ENCODE results near the gene KIAA0586.
"Not testable (repeated sequence)": the region's sequence is repeated elsewhere in the genome, so short reads cannot be mapped to it uniquely, and the experiment has no call there.

KIAA0586 gene

DNA sequence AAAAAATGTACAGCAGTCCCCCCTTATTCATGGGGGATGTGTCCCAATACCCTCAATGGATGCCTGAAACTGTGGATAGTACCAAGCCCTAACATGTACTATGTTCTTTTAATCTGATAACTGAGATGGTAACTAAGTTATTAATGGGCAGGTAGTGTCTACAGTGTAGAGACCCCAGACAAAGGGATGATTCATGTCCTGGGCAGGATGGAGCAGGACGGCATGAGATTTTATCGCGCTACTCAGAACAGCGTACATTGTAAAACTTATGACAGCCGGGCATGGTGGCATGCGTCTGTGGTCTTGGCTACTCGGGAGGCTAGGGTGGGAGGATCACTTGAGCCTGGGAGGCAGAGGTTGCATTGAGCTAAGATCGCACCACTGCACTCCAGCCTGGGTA is 37.1 kb downstream of the KIAA0586 start:
- no peak for DNase-seq (ENCODE audit: low read depth in 2 of 2)

DNA sequence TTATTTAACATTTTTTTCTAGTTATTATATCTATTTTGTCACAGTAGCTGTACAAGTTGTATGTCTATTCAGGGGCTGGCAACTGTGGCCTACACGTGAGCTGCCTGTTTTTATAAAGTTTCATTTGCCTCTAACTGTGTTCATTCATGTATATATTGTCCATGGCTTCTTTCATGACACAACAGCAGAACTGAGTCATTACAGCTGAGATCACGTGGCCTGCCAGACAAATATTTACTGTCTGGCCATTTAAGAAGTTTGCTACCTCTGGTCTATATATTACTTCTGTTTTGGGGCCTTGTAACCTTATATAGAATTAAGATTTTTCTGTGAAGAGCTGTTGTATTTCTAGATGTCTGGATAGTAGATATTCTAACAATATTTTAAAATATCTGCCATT is 37.9 kb downstream of the KIAA0586 start:
- DNase-seq (ENCODE audit: low read depth in 2 of 2): no peak

DNA sequence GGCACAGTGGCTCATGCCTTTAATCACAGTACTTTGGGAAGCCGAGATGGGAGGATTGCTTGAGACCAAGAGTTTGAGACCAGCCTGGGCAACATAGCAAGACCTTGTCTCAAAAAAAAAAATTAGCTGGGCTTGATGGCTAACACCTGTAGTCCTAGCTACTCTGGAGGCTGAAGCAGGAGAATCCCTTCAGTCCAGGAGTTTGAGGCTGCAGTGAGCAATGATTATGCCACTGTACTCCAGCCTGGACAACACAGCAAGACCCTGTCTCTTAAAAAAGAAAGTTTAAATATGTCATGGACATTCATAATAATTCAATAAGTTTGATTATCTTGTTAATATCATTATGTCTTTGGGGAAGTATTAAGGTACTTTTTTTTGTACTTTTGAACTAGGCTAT is 38.9 kb downstream of the KIAA0586 start:
- no peak for DNase-seq (ENCODE audit: low read depth in 2 of 2)

DNA sequence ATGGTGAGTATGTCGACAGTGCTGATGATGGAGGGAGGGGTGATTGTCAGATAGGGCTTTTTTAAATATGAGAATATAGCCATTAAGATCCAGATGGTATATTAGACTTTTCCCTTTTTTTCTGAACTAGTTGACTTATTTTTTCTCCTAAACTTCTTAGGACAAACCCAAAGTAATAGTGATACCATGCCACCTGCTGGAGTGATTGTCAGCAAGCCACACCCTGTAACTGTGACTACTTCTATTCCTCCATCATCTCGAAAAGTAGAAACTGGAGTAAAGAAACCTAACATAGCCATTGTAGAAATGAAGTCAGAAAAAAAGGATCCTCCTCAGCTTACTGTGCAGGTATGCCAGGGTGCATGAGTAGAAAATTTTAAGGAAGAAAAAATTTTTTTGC is 40.1 kb downstream of the KIAA0586 start:
- DNase-seq (ENCODE audit: low read depth in 2 of 2): no peak

DNA sequence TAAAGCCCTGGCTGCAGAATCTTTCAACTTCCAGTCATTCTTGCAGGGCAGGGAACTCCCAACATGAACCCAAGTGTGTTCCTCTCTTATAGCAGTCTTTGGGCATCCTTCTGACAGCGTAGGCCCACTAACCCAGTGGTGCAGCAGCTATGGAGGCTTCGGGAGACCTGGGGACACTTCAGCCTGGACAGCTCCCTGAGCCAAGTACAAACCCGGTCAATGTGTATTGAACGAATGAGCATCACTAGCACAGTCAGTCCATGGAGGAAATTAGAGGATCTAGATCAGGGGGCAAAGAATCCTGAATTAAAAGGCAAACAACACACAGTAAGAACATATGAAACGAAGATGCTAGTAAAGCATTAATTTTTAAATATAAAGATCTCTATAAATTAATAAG is 41.8 kb downstream of the KIAA0586 start:
- no peak for DNase-seq (ENCODE audit: low read depth in 2 of 2)

DNA sequence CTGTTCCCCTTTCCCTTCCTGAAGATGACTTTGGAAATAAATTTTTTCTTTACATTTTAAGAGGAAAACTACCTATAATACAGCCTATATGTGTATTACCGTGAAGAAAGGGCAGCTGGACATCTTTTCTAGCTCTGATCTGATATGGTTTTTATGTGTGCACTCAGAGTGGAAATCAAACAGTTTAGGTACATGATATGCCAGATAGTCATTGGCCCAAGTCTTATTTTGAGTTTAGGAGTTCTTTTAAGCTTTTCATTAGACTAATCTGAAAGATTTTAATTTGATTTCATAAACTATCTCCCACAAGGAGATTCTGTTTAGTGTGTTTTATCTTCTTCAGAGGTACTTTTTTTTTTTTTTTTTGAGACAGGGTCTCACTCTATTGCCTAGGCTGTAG is 48.8 kb downstream of the KIAA0586 start:
- DNase-seq (ENCODE audit: low read depth in 2 of 2): no peak

DNA sequence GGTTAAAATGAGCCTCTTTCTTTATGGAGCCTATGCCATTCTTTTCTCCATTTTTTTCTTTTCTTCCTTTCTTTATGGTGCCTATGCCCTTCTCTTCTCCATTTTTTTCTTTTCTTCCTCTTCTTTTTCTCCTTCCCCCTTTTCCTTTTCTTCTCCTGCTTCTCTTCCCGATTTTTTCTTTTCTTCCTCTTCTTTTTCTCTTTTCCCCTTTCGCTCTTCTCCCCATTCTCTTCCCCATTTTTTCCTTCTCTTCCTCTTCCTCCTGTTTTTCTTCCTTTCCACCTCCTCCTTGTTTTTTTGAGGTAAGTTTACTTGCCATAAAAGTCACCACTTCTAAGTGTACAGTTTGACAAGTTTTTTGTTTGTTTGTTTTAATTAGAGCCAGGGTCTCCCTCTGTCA is 50.1 kb downstream of the KIAA0586 start:
- DNase-seq (ENCODE audit: low read depth in 2 of 2): no peak

DNA sequence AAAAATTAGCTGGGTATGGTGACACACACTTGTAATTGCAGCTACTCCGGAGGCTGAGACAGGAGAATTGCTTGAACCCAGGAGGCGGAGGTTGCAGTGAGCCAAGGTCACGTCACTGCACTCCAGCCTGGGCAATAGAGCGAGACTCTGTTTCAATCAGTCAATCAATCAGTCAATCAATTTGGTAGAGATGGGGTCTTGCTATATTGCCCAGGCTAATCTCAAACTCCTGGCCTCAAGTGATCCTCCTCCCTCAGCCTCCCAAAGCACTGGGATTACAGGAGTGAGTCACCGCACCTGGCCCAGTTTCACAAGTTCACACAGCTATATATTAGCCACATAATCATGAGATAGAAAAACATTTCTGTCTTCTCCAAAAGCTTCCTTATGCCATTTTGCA is 50.8 kb downstream of the KIAA0586 start:
- not testable (repeated sequence) for DNase-seq (ENCODE audit: low read depth in 2 of 2)

DNA sequence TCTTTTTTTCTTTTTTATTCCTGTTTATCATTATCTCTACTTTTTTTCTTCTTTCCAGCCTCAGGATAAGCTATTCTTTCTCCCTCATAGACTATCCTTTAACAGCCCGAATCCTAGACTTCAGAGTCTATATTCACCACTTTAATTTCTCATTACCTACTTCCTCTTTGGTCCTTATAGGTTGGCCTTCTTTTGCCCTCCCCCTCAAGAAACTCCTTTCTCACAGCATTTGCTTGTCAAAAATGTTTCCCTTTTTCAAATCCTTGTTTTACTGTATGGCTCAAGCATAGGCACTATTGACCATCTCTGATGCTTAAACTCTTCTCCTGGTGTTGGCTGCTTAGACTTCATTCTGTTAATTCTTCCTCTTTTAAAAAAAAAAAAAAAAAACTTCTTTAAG is 52.5 kb downstream of the KIAA0586 start:
- no peak for DNase-seq (ENCODE audit: low read depth in 2 of 2)

DNA sequence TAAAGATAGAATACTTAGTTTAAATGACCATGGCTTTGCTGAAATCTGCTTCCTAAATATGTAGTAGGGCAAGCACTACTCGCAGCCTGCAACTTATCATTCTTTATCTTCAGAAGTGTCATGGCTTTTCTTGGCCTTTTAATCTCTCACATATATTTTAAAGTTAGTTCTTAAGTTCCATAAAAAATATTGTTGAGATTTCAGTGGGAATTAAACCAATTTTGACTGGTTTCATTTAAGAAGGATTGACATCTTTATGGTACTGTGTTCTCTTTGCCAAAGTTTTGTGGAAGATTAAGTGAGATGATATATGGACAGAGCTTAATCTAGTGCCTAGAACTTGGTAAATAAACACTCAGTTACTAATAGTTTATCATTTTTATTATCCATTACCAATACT is 56.7 kb downstream of the KIAA0586 start:
- DNase-seq (ENCODE audit: low read depth in 2 of 2): no peak

DNA sequence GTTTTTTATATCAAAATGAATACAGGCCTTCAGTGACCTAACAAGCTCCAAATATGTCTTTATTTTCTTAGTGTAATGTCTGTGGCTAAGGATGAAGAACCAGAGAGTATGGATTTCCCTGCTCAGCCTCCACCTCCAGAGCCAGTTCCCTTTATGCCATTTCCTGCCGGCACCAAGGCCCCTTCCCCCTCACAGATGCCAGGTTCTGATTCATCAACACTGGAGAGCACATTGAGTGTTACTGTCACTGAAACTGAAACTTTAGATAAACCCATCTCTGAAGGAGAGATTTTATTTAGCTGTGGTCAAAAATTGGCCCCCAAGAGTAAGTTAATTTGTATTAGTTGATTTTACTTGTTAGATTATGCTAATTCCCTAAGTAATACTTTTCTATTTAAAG is 61.0 kb downstream of the KIAA0586 start:
- no peak for DNase-seq (ENCODE audit: low read depth in 2 of 2)

DNA sequence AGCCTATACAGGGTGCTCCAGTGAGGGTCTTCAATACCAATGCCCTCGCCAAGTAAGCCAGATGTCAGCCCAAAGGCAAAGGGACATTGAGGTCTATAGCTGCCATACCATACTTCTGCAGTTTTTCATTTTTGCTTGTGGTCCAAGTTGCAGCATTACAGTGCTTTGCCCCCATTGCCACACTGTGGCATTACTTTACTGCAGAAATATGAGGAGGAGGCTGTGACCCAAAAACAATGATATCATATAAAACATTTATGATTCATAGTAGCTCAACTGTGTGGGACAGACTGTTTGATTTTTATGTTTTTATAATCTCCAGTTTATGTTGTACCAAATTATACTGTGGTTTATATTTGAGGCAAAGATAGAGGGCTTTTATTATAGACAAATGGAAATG is 64.1 kb downstream of the KIAA0586 start:
- DNase-seq (ENCODE audit: low read depth in 2 of 2): no peak

DNA sequence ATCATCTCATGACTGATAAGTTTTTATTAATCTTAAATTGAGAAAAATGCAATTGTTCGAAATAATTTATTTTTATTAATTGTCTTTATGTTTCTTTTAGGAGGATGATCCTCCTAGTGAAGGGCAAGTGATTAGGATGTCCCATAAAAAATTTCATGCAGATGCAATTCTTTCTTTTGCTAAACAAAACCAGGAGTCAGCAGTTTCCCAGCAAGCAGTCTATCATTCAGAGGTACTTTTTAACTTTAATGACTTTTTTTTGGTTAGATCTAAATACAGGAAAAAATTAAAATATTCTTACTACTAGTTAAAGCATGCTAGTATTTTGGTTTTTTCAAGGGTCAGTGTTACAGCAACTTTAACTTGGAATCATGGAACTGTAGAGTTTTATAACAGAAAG is 64.5 kb downstream of the KIAA0586 start:
- DNase-seq (ENCODE audit: low read depth in 2 of 2): no peak

DNA sequence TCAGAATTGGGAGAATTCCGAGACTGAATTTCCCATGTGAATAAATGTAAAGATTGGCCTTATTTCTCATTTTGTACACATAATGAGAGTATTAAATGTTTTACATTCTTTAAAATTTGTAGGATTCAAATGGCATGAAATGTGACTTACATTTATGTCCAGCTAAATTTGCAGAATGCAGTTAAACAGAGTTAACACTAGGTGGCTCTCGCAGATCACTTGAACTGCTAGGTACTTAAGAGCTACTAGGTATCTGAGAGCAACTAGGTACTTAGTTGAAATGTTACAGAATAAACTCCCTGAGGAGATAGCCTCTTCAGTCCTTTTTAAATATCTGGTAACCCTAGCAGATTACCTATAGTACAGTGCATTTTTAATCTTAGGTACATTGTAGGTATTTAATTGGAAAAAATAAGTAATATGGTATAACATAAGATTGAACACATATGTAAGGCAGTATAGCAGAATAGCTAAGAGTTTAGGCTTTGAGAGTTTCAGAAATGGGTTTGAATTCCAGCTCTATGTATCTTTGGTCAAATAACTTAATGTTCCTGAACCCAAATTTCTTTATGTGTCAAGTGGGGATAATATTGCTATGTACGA is 73.8 kb downstream of the KIAA0586 start:
- DNase-seq (ENCODE audit: low read depth in 2 of 2): no peak

DNA sequence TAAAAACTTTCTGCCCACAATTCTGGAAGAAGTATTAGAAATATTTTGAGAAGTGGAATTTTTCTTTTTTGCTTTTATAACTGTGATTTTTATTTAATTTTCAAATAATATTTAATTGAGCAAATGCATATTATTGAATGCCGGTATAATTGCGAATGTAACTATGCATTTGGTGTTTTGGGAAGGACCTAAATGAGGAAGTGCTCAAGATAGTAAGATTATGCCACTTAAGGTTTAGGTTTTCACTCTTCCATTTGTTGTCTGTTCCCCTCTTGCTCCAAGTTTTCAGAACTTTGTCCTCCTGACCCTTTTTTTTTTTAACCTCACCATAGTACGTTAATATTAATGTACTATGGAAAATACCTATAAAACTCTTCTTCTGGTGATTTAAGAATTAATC is 85.8 kb downstream of the KIAA0586 start:
- no peak for DNase-seq (ENCODE audit: low read depth in 2 of 2)

DNA sequence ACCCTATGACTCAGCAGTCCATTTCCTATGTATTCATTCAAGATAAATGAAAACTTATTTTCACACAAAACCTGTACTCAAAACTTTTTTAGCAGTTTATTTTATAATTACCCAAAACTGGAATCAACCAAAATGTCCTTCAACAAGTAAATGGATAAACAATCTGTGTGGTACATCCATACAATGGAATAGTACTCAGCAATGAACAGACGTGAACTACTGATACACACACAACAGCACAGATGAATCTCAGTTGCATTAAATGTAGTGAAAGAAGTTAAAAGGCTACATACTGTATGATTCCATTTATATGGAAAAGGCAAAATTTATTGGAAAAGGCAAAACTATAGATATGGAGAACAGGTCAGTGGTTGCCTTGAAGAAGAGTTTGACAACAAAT is 90.1 kb downstream of the KIAA0586 start:
- DNase-seq (ENCODE audit: low read depth in 2 of 2): no peak

DNA sequence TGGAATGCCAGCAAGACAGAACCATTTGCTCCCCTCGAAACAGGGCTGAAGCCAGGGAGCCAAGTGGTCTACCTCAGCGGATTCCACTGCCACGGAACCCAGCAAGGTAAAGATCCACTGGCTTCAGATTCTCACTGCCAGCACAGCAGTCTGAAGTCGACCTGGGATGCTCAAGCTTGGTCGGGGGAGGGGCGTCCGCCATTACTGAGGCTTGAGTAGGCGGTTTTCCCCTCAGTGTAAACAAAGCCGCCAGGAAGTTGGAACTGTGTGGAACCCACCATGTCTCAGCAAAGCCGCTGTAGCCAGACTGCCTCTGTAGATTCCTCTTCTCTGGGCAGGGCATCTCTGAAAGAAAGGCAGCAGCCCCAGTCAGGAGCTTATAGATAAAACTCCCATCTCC is 98.2 kb downstream of the KIAA0586 start:
- DNase-seq (ENCODE audit: low read depth in 2 of 2): not testable (repeated sequence)

DNA sequence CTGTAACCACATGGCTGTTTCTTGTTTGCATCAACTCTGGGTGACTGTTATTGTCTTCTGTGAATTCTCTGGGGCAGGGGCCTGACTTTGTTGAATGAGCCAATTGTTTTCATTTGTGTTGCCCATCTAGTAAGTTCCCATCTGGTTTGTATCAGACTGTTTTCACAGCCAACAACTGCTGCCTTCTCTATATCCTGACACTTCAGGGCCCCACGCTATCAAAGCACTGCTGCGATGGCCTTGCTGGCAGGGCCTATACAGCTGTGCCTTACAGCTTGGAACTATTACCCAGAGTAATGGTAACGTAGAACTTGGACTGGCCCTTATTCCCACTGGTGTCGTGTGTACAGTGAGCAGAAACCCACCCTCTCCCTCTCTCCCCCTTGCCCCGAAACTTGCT is 105.9 kb downstream of the KIAA0586 start:
- no peak for DNase-seq (ENCODE audit: low read depth in 2 of 2)

DNA sequence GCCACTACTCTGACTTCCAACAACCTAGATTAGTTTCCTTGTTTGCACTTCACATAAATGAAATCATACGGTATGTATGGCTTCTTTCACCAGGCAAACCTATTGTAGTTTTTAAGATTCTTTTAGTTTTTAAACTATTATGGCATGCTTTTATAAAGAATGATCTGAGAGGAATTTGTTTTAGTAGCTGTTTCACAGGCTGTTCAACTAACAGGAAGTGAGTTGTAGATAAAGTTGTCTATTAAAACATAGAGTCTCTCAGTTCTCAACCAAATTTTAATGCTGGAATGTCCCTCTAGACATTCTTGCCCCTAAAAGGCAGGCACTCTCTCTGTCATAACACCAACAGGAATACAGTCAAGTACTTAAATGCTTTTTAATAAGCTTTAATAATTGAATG is 107.5 kb downstream of the KIAA0586 start:
- DNase-seq (ENCODE audit: low read depth in 2 of 2): no peak

DNA sequence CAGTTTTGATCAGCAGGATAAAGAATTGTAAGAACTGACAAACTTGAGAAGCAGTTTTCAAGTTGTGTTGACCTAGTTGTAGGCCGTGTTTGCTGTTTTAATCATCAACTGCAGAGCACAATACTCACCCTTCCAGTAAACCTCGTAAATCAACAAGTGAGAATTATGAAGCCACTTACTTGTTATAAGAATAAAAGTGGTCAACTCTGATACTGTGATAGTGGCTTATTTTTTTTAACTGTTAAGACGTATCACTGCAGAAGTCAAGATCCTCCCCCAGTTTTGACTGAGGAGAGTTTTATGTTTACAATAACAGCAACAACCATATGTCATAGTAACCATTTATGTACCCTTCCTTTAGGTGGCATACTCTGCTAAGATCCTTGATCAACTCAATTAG is 109.5 kb downstream of the KIAA0586 start:
- no peak for DNase-seq (ENCODE audit: low read depth in 2 of 2)

DNA sequence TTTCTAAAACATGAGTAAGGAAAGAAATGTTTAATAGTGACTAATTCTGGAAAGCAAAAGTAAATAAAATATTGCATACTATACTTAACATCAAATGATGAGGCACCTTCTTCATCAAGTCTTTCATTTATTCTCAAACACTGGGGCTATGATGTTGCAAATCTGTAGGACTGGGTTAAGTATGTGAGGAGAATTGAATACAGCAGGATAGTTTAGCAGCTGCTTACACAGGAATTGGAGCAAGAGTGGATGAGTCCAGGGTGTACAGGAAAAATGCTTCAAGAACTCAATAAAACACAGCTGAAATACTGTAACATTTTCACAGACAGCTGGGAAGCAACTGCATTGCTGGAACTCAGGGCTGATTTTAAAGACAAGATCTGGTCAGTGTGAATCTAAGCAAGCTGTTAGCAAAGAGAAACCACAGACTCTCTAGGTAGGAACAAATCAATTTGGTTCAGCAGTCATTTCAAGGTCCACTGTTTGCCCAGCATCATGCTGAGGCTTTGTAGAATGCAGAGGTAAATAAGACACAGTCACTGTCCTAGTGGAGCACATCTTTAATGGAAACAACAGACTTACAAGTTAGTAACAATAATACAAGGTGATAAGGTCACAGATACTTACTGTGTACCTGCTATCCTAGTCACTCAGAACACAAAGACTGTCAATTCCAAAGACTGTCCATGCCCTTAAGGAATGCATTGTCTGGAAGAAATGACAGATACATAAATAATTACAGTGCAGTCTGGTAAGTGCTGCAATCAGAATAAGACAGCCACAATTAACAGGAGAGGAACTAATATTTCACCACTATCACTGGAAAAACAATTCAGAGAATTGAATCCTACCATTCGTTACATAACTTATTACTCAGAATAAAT is 113.5 kb downstream of the KIAA0586 start:
- no peak for DNase-seq (ENCODE audit: low read depth in 2 of 2)

DNA sequence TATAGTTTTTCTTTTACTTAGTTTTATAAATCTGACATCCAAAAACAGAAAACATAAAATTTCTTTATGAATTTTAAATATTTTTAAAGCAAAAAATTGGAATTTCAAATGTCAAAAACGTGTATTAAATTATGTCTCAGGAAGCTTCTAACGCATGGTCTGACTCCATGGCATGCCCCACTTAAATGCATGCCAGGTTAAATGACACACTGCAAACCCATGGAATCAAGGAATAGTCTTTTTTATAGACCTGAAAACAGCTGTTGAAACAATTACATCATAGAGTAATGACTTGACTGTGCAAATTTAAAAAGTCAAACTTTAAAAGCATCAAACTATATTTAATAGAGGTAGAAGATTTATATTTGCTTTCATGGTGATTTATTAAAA is 114.1 kb downstream of the KIAA0586 start:
- DNase-seq (ENCODE audit: low read depth in 2 of 2): no peak

DNA sequence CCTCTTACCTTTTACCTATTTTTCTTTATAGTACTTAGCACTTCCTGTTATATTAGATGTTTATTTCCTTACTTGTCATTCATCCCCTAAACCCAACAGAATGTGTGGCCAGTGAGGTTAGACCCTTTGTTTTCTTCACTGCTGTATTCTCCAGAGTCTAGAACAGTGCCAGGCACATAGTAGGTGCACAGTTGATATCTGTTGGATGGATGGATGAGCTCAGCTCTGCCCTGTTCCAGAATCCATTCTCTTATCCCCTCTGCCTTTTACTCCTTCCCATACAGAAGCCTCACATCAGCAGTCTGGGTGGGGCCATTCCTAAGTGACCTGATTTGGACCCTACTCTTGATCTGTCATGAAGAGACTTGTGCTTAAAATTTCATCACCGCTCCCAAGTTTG is 115.7 kb downstream of the KIAA0586 start:
- no peak for DNase-seq (ENCODE audit: low read depth in 2 of 2)

DNA sequence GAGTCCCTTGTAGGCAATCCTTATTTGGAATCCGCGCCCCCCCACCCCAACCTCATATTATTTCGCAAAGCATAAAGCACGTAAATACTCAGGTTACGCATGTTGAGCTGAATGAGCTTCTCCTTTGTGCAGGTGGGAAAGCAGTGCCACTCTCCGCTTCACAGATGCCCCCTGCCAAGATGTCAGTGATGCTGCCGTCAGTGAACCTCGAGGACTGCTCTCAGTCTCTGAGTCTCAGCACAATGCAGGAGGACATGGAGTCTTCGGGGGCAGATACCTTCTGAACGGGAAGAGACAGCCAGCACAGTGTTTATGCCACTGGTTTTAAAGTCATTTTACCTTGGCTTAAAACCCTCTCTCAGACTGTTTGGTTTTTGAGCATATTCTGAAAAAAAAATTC is 120.1 kb downstream of the KIAA0586 start:
- DNase-seq (ENCODE audit: low read depth in 2 of 2): no peak
